ACC112 (cell line): ENCODE results near the gene EPB41.
"Not testable (repeated sequence)": the region's sequence is repeated elsewhere in the genome, so short reads cannot be mapped to it uniquely, and the experiment has no call there.

Experiments used
- H2AFZ ChIP-seq: fragments of 200-600 bp; sonication (generic); one replicate; pipeline ENCODE4 v1.6.0; 2017; ENCODE audit warnings: antibody characterized with exemption, low read length; ENCODE audit not compliant: unreplicated experiment
- H3K27ac ChIP-seq: fragments of 200-600 bp; sonication (generic); 2 replicates; pipeline ENCODE4 v1.5.1; 2014; ENCODE audit warnings: low read depth, mild to moderate bottlenecking, antibody characterized with exemption, low read length, moderate library complexity
- H3K27me3 ChIP-seq: fragments of 200-600 bp; sonication (generic); 2 replicates; pipeline ENCODE4 v1.6.1; 2014; ENCODE audit warnings: mild to moderate bottlenecking, antibody characterized with exemption, low read length, moderate library complexity, mixed read lengths; ENCODE audit not compliant: insufficient read depth
- H3K36me3 ChIP-seq: fragments of 200-600 bp; sonication (generic); 2 replicates; pipeline ENCODE4 v1.6.1; 2016; ENCODE audit warnings: mild to moderate bottlenecking, antibody characterized with exemption, low read length, moderate library complexity, mixed read lengths; ENCODE audit not compliant: insufficient read depth
- H3K4me1 ChIP-seq: fragments of 200-600 bp; sonication (generic); one replicate; pipeline ENCODE4 v1.6.1; 2016; ENCODE audit warnings: low read length, mixed read lengths; ENCODE audit not compliant: insufficient read depth, unreplicated experiment, control insufficient read depth
- H3K4me3 ChIP-seq: fragments of 200-600 bp; sonication (generic); 2 replicates; pipeline ENCODE4 v1.5.1; 2014; ENCODE audit warnings: mild to moderate bottlenecking, low read depth, low read length
- H3K79me2 ChIP-seq: fragments of 200-600 bp; sonication (generic); one replicate; pipeline ENCODE4 v1.6.0; 2016; ENCODE audit warnings: low read length; ENCODE audit not compliant: control insufficient read depth, unreplicated experiment, insufficient read depth

EPB41 gene

DNA sequence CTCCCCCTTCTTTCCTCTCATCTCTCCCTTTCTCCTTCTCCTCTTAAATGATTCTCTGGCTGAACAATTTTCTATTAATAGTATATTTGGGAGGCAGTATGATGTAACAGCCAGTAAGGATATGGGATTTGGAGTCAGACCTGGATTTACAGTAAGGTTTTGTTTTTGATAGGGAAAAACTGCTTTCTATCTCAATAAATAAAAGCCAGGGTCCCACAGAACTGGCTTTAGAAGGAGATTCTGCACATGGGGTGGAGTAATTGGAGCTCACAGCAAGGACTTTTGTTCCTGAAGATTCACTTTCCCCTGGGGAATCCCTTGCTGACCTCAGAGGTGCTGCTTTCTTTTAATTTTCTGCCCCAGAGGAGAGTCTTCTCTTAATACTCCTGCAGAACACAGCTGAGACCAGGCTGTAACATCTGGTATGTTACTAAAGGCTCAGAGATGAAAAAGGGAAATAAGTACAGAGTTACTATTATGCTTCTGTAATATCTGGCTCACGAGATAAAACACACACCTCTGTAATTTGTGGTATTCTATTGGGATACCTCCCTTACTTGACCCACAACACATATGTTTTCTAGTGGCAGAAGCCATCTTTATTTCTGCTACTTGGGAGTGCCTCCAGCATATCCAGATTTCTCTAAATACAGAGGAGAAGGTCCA lies 13.4 kb downstream of the EPB41 start:
- no peaks in the 10 kb centered on the region for H3K27me3 ChIP-seq
- no peak overlapping the region for H2AFZ ChIP-seq
- no peak overlapping the region for H3K4me3 ChIP-seq
- H3K79me2 ChIP-seq: no peaks in the 10 kb centered on the region
- no peaks in the 10 kb centered on the region for H3K36me3 ChIP-seq
- H3K27ac ChIP-seq: no peak overlapping the region
- H3K4me1 ChIP-seq: peaks cover 18% of the 10 kb centered on the region

DNA sequence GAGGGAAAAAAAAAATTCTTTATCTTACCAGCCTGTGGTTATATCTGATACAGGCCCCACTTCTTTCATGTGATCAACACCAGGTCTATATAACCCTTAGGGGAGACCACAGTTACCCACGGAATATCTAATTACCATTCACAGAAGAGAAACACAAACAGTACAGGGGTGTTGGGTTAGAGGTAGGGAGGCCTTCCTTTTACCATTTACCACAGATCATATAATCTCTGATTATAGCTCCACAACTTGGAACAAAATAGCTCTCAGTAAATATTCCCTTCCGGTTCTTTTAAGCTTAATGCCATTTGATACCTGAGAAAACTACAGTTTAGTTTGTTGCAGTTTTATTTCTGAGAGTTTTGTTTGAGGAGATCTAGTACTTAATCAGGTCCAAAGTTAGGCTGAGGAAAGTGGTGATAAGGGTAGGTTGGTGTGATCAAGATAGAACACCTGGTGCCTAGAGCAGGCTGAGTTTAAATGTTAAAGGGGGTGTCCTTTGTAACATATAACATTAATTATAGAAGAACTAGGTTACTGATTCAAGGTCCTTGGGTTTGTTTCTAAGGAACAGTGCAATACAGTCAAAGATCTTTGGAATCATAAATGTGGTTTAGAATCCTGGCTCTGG lies 14.1 kb downstream of the EPB41 start:
- Histone ChIP-seq H3K27ac (no peak overlapping the region), H3K79me2 (no peaks in the 10 kb centered on the region), H3K27me3 (no peaks in the 10 kb centered on the region), H3K36me3 (no peaks in the 10 kb centered on the region), H2AFZ (no peak overlapping the region), H3K4me3 (no peak overlapping the region), H3K4me1 (peaks cover 18% of the 10 kb centered on the region)

GRCh38 chr1:28933277-28933676 lies 18.9 kb downstream of the EPB41 start:
- Histone ChIP-seq H3K4me3 (no peak overlapping the region), H3K79me2 (no peaks in the 10 kb centered on the region), H3K4me1 (peaks cover under 1% of the 10 kb centered on the region), H3K27me3 (no peaks in the 10 kb centered on the region), H2AFZ (no peak overlapping the region), H3K36me3 (no peaks in the 10 kb centered on the region), H3K27ac (no peak overlapping the region)

DNA sequence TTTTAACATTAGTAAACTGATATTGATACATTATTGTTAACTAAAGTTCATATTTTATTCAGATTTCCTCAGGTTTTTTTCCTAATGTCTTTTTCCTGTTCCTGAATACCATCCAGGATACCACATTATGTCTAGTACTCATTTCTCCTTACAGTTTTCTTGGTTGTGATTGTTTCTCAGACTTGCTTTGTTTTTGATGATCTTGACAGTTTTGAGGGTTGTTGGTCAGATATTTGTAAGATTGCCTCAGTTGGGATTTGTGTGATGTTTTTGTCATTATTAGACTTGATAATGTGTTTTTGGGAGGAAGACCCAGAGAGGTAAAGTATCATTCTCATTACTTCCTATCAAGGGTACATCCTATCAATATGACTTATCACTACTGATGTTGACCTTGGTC lies 19.5 kb downstream of the EPB41 start:
- H2AFZ ChIP-seq: no peak overlapping the region
- no peaks in the 10 kb centered on the region for H3K4me1 ChIP-seq
- H3K27ac ChIP-seq: no peak overlapping the region
- no peaks in the 10 kb centered on the region for H3K79me2 ChIP-seq
- H3K4me3 ChIP-seq: no peak overlapping the region
- H3K27me3 ChIP-seq: no peaks in the 10 kb centered on the region
- no peaks in the 10 kb centered on the region for H3K36me3 ChIP-seq

- H3K4me1 ChIP-seq: no peaks in the 10 kb centered on the region
- H3K4me3 ChIP-seq: no peak overlapping the region
- H3K79me2 ChIP-seq: no peaks in the 10 kb centered on the region
- no peak overlapping the region for H3K27ac ChIP-seq
- H3K36me3 ChIP-seq: no peaks in the 10 kb centered on the region
- H3K27me3 ChIP-seq: no peaks in the 10 kb centered on the region
- H2AFZ ChIP-seq: no peak overlapping the region
Measured at GRCh38 chr1:28934676-28935075, 20.3 kb downstream of the EPB41 start.

DNA sequence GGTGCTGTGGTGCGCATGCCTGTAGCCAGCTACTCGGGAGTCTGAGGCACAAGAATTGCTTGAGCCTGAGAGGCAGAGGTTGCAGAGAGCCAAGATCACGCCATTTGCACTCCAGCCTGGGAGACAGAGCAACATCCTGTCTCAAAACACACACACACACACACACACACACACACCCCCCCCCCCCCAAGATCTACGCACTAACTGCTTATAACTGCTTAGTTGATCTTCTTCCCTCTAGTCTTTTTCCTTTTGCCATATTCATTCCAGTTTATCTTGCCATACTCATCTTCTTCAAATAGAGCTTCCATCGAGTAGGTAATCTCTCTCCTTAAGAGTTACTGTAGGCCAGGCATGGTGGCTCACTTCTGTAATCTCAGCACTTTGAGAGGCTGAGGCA lies 20.9 kb downstream of the EPB41 start:
- Histone ChIP-seq H3K79me2 (no peaks in the 10 kb centered on the region), H3K4me3 (no peak overlapping the region), H2AFZ (no peak overlapping the region), H3K4me1 (no peaks in the 10 kb centered on the region), H3K27me3 (no peaks in the 10 kb centered on the region), H3K27ac (no peak overlapping the region), H3K36me3 (no peaks in the 10 kb centered on the region)

GRCh38 chr1:28936094-28936493 lies 21.7 kb downstream of the EPB41 start:
- H3K27ac ChIP-seq: no peak overlapping the region
- no peak overlapping the region for H2AFZ ChIP-seq
- no peaks in the 10 kb centered on the region for H3K4me1 ChIP-seq
- H3K36me3 ChIP-seq: no peaks in the 10 kb centered on the region
- no peaks in the 10 kb centered on the region for H3K79me2 ChIP-seq
- H3K4me3 ChIP-seq: no peak overlapping the region
- H3K27me3 ChIP-seq: no peaks in the 10 kb centered on the region

- H3K36me3 ChIP-seq: no peaks in the 10 kb centered on the region
- H3K79me2 ChIP-seq: no peaks in the 10 kb centered on the region
Measured at GRCh38 chr1:28936528-28936927, 22.2 kb downstream of the EPB41 start.

GRCh38 chr1:28943581-28943980 lies 29.2 kb downstream of the EPB41 start:
- not testable (repeated sequence) for H2AFZ ChIP-seq, H3K4me3 ChIP-seq, H3K79me2 ChIP-seq, H3K27ac ChIP-seq, H3K4me1 ChIP-seq, H3K27me3 ChIP-seq, H3K36me3 ChIP-seq

More at GRCh38 chr1:28936528-28936927, 22.2 kb downstream of the EPB41 start:
- H3K4me3 ChIP-seq: no peak overlapping the region
- H3K27ac ChIP-seq: no peak overlapping the region
- no peaks in the 10 kb centered on the region for H3K27me3 ChIP-seq
- no peak overlapping the region for H2AFZ ChIP-seq
- no peaks in the 10 kb centered on the region for H3K4me1 ChIP-seq

DNA sequence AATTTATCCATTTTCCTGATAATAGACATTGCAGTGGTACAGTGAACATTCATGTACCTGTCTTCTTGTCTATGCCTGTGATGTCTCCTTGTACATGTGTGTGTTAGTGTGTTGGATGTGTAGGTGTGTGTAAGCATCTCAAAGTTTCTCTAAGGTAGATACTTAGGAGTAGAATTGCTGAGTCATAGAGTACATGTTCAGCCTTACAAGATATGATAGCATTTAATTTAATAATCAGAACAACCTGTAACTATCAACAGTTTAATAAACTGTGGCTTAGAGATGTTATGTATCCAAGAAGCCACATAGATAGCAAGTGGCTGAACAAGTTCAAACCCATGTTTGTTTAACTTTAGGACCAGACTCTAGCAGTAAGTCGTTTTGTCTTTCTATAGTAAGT lies 35.6 kb downstream of the EPB41 start:
- Histone ChIP-seq H3K27me3 (no peaks in the 10 kb centered on the region), H3K36me3 (no peaks in the 10 kb centered on the region), H3K4me1 (no peaks in the 10 kb centered on the region), H3K27ac (no peak overlapping the region), H2AFZ (no peak overlapping the region), H3K79me2 (no peaks in the 10 kb centered on the region), H3K4me3 (no peak overlapping the region)

- no peaks in the 10 kb centered on the region for H3K79me2 ChIP-seq
- H3K27me3 ChIP-seq: no peaks in the 10 kb centered on the region
- H2AFZ ChIP-seq: no peak overlapping the region
- H3K27ac ChIP-seq: no peak overlapping the region
- H3K4me1 ChIP-seq: no peaks in the 10 kb centered on the region
- H3K36me3 ChIP-seq: no peaks in the 10 kb centered on the region
- H3K4me3 ChIP-seq: no peak overlapping the region
Measured at GRCh38 chr1:28950449-28950848, 36.1 kb downstream of the EPB41 start.
